GM04504 (cell line): Measurements from ENCODE around the gene EFCAB11.
A peak's percentile ranks its signal among the peaks of the same experiment; 100 is the strongest.

Experiments
- DNase-seq: peaks from one replicate; pipeline ENCODE4 v3.0.0-alpha.2; 2012; ENCODE audit warnings: low read depth

Gene EFCAB11

DNA sequence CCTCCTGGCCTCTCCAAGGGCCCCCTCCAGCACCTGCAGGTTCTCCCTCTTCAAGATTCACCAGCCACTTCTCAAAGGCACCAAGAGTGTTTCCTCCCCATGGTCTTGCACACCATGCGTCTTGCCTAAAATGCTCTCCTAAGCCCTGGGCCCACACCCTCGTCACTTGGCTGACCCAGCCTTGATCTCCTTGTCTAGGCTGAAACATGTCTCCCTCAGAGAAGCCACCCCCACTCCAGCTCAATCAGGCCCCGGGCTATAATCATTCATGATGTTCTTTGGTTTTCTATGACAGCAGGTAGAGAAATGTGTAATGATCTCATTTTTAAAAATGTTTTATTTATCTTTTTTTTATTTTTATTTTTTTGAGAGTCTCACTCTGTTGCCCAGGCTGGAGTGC, 88.1 kb downstream of the EFCAB11 start:
- no peak for DNase-seq

DNA sequence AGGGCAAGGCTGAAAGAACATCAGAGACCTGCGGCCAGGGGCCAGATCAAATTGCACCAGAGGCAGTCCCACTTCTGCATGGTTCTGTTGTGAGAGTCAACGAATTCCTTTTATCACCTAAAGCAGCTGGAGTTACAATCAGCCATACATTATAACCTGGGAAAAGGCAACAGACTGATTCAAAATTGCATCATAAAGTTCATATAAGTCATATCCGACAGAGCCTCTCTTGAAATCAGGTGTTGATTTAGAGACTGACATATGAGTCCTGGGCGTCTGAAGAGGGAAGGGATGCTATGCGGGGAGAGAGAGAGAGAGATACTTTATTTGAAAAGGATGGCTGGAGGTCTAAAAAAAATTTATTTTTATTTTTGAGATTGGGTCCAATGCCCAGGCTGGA, 89.4 kb downstream of the EFCAB11 start:
- no peak for DNase-seq

DNA sequence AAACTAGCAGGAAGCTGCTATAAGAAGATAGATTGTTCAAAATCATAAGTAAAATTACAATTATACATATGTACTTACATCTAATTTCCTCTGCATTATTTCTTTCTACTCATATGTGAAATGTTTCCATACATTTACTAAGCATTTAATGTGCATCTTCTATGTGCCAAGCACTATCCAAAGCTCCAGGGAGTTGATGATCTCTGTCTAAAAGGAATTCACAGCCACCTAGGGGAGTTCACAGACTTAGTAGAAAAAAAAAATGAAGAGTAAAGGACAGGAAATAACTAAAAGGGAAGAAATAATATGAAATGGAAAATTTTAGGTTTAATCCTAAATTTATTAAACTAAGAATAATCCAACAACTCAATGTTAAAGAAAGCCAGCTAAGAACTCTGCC, 91.7 kb downstream of the EFCAB11 start:
- no peak for DNase-seq

DNA sequence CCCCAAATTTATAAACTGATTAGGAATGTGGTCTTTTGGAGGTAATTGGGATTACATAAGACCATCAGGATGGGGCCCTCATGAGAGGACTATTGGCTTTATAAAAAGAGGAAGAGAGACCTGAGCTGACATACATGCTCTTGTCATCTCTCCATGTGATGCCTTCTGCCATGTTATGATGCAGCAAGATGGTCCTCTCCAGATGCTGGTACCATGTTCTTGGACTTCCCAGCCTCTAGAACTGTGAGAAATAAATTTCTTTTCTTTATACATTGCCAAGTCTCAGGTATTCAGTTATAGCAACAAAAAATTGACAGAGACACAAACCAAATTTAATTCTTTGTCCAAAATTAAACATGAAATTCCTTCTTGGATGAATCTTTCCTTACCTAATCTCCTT, 92.9 kb downstream of the EFCAB11 start:
- DNase-seq, result no peak

- no peak for DNase-seq
These were observed 96.4 kb downstream of the EFCAB11 start for GRCh38 chr14:89858089-89858488.

- DNase-seq, result no peak
These were observed 97.6 kb downstream of the EFCAB11 start for GRCh38 chr14:89856871-89857345.

DNA sequence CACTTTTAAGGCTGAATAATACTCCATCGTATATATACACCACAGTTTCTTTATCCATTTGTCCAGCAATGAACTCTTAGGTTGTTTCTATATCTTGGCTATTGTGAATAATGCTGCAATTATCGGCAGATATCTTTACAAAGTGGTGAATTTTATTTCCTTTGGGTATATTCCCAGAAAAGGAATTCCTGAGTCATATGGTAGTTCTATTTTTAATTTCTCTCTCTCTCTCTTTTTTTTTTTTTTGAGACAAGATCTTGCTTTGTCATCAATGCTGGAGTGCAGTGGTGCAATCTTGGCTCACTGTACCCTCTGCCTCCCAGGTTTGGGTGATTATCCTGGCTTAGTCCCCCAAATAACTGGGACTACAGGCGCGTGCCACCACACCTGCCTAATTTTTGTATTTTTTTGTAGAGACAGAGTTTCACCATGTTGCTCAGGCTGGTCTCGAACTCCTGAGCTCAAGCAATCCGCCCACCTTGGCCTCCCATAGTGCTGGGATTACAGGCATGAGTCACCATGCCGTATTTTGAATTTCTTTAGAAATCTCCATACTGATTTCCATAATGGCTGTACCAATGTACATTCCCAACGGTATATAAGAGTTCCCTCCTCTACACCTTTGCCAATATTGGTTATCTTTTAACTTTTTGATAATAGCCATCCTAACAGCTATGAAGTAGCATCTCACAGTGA, 98.4 kb downstream of the EFCAB11 start:
- DNase-seq, result peak; percentile 63

DNA sequence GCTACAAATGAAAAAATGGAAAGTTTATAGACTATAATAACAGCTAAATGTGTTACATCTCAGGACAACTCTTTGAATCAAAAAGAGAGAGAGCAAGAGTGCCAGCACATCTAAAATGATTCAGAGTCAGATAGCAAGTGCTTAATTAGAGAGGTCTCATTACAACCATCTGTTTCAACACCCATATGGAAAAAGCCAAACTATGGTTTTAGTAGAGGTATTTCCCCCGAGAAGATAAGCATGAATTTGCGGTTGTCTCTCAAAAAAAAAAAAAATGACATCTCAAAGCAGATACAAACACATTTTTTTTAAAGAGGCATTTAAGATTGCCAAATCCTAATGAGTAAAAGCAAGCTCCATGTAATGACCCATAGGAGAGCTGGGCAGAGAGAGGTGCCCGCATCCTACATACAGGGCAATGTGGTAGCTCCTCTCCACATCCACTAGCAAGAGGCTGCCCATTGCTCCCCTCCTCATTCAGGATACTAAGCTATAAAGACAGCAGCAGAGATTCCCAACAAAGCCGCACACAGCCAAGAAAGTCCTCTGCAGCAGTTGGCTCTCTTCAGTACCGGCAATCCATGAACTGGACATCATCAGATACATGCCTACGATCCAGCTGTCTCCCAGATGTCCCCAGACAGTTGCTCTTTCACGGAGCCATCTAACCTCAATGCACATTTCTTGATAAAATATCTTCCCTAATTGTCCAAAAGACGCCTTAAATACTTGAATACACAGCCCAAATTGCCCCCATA, 100.4 kb downstream of the EFCAB11 start:
- no peak for DNase-seq

- DNase-seq, result no peak
These were observed 103.4 kb downstream of the EFCAB11 start for GRCh38 chr14:89851106-89851505.

DNA sequence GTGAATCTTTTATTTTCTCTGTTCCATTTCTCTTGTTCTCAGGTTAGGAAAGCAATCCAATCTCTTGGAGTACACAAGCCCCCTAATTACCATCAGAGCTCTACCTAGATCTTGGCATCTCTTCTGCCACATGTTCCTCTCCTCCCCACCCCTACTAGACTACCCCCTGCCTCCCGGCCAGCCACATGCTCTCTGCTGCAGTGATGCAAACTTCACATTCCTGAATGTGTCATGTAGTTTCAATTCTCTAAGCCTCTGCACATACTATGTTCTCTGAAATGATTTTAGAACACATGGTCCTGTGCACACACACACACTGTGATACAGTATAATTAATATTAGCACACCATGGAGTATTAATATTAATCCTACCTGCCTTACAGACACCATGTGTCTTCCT, 104.6 kb downstream of the EFCAB11 start:
- DNase-seq, result no peak

DNA sequence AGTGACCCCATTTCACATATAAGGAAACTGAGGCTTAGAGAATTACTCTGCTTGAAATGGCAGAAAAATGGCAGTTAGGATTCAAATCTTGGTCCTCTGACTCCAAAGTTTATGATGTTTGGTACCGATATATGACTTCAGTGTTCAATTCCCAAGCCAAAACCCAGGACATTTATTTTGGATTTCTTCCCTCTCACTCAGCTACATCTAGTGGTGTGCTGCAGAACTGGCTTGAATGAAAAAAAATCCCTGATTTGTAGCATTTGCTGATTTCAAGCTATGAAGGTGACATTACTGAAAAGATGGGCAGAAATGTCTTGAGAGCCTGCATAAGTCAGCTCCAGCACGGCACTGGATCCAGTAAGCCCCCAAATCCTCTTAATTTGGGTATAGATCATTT, 106.4 kb downstream of the EFCAB11 start:
- no peak for DNase-seq

DNA sequence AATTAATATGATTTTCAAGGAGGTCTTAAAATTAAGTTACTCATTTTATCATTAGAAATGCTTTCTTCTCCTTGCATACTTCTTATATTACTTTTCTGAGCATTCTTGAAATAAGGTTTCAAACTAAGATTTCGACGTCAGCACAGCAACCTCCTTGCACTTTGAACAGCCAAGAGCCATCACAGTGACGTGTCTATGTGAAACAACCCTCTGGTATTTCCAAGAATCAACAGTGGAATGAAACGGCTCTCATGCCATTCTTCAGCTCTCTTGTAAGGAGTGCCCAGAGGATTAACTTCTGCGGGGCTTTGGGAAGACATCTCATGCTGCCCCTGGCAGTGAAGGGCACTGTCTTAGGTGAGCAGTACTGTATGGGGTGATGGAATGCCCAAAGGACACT, 109.2 kb downstream of the EFCAB11 start:
- DNase-seq, result no peak

GRCh38 chr14:89844508-89844907, 110.0 kb downstream of the EFCAB11 start:
- no peak for DNase-seq

DNA sequence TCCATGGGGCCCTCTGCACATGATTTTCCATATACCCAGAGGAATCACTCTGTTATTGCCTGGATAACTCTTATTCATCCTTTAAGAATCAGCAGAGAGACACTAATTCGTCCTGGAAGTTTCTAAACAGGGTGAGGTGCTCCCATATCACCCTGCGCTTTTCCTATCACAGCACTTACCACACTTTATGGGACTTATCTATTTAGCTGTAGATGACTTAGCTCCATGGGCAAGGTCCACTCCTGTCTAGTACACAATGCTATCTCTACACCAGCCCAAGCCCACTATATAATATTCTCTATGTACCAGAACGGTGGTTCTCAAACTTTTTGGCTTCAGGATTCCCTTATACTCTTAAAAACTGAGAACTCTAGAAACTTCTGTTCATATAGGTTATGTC, 111.7 kb downstream of the EFCAB11 start:
- no peak for DNase-seq

DNA sequence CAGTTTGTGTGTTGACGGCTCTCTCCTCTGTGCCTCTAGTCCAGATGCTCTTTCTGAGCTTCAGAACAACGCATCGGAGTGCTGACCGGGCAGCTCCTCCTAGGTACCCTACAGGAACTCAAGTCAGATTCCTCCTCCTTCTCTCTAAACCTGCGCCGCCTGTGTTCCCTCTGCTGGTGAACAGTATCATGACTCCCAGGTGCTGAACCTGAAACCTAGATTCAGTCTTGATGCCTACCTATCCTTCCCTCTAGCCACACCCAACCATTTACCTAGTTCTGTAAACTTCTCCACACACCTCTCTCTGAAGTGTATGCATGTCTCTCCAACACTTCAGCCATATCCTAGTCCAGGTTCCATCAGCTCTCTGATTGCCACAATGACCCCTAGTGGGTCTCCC, 112.7 kb downstream of the EFCAB11 start:
- DNase-seq, result no peak

DNA sequence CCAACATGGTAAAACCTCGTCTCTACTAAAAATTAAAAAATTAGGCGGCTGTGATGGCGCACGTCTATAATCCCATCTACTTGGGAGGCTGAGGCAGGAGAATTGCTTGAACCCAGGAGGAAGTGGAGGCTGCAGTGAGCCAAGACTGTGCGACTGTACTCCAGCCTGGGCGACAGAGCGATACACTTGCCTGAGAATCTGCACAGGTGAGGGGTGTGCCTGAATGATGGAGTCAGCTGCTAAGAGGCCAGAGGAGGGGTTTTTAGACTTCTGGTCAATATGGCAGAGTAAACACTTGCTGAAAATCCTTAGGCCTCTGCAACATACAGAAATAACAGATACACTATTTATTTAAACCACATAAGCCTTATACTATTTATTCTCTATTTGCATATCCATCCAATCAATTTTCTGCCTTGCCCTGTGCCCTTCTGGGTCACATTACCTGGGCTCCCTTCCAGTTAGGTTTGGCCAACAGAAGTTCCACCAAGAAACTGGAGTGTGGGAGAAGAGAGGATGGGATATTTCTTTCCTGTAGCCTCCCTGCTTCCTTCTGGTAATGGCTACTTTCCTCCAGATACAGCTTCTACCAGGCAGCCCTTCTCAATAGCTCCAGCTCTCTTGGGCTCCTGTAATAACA, 117.6 kb downstream of the EFCAB11 start:
- no peak for DNase-seq

DNA sequence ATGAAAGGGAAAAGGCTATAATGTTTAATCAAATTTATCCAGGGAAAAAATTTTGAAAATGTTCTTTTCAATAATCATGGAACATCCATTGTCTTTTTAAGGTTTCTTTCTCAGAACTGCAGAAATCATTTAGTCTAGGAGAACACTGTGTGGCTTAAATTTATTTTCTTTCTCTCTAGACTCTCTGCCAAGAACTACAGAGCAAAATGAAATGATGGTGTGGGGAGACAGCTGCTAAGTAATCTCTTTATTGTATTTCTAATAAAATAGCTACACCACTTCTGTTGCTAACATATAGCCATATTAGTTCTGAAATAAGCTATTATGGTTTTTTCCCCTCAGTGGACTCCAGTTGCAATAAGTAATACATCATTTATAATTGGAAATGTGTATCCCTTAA, 120.9 kb downstream of the EFCAB11 start:
- DNase-seq, result no peak

GRCh38 chr14:89833120-89833532, 121.4 kb downstream of the EFCAB11 start:
- no peak for DNase-seq

- DNase-seq, result no peak
These were observed 125.9 kb downstream of the EFCAB11 start for GRCh38 chr14:89828471-89829165.

GRCh38 chr14:89827265-89827664, 127.3 kb downstream of the EFCAB11 start:
- DNase-seq, result no peak

GRCh38 chr14:89826596-89826995, 127.9 kb downstream of the EFCAB11 start:
- no peak for DNase-seq

DNA sequence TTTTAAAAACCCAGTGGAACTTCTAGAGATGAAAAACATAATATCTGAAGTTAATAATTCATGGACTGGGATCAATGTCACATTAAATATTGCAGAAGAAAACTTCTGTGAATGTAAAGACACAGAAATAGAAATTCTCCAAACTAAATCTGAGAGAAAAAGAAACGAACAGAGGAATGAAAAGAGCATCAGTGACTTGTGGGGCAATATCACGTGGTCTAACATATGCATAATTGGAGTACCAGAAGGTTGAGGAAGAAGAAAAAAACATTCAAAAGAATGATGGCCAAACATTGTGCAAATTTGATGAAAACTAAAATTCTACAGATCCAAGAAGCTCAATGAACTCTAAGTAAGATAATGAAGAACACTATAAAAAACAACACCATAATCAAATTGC, 130.8 kb downstream of the EFCAB11 start:
- DNase-seq, result no peak

DNA sequence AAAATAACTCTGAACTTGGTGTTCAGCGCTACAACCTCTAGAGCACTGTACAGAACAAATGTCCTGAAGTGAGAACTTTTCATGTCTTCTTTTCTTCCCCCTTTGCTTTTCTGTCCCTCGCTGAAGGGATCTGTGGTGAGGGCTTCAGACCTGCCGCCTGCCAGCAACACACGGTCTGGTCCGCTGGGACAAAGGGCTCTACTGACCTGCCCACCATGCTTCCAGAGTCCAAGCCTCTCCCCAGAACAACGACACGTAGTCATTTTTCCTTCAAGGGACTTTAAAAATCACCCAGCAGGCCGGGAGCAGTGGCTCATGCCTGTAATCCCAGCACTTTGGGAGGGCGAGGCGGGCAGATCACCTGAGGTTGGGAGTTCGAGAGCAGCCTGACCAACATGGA, 140.4 kb downstream of the EFCAB11 start:
- DNase-seq, result no peak
